K562 (cell line): ENCODE data around the gene RESP18. TPM values are rescaled to one million over a fixed set of nuclear protein-coding genes. Genes with fewer than 3 reads are reported as not detected.

Experiments
- ETS2 ChIP-seq: IDR thresholded peaks from 2 replicates; pipeline ENCODE4 v1.6.1; 2016; ENCODE audit warnings: borderline replicate concordance, missing genetic modification characterization, mild to moderate bottlenecking, moderate library complexity, missing compliant biosample characterization; ENCODE audit not compliant: poor library complexity, severe bottlenecking
- MIER1 ChIP-seq: fragments of 450-650 bp; IDR thresholded peaks from 2 replicates; pipeline ENCODE4 v1.6.1; 2016; ENCODE audit warnings: antibody characterized with exemption, mild to moderate bottlenecking, low read depth
- NFYB ChIP-seq: IDR thresholded peaks from 2 replicates; pipeline ENCODE4 v1.6.1; 2011; ENCODE audit warnings: mild to moderate bottlenecking, moderate library complexity; ENCODE audit not compliant: insufficient read length; ENCODE audit errors: extremely low read depth
- PHF20 ChIP-seq: fragments of 450-650 bp; IDR thresholded peaks from 2 replicates; pipeline ENCODE4 v1.6.1; 2018; ENCODE audit not compliant: partially characterized antibody
- PRDM10 ChIP-seq: fragments of 450-650 bp; IDR thresholded peaks from 2 replicates; pipeline ENCODE4 v1.6.1; 2018; ENCODE audit not compliant: partially characterized antibody
- RFX5 ChIP-seq: IDR thresholded peaks from 2 replicates; pipeline ENCODE4 v1.6.1; 2011; ENCODE audit warnings: low read depth, mild to moderate bottlenecking, improper control_type of control experiment, low read length
- ZNF197 ChIP-seq: fragments of 200-800 bp; sonication (Bioruptor generic); IDR thresholded peaks from 2 replicates; pipeline ENCODE4 v1.6.1; 2016; ENCODE audit warnings: low read depth, missing genetic modification characterization, missing compliant biosample characterization
- ZNF41 ChIP-seq: fragments of 250-450 bp; sonication (Bioruptor Pico); conservative IDR thresholded peaks from 2 replicates; pipeline ENCODE4 v1.4.0; 2020; ENCODE audit warnings: mild to moderate bottlenecking
- ZNF518B ChIP-seq: fragments of 250-450 bp; sonication (Bioruptor Pico); IDR thresholded peaks from 2 replicates; pipeline ENCODE4 v1.5.0; 2021; ENCODE audit warnings: mild to moderate bottlenecking, moderate library complexity
- ZNF740 ChIP-seq, 3 experiments: fragments of 200-800 bp in 1 of 3; sonication (Bioruptor generic) in 1 of 3; sonication (generic) in 1 of 3; formaldehyde crosslinking in 1 of 3; IDR thresholded peaks; 2 replicates each; pipeline versions ENCODE4 v1.6.1 to v1.8.0; 2016 to 2022; ENCODE audit warnings: mild to moderate bottlenecking in 2 of 3, missing compliant biosample characterization in 2 of 3, missing genetic modification characterization in 2 of 3, missing genetic modification reagents in 1 of 3
- polyA plus RNA-seq, 8 experiments: library from polyadenylated mRNA; depleted of rRNA in 4 of 8; stranded (reverse) in 5 of 8; unstranded in 3 of 8; fragments of >200 nt; fragmentation: Nextera tagmentation in 2 of 8; fragmentation: Illumina TruSeq in 1 of 8; extraction: Ambion mirVana in 2 of 8; extraction: Trizol in 1 of 8; gene quantifications; 2 replicates each; pipeline versions ENCODE4 v1.2.1 to v1.2.3, GENCODE V29; 2011 to 2014; ENCODE audit warnings: inconsistent platforms in 1 of 8, missing spikeins in 1 of 8
- total RNA-seq, 7 experiments: library from RNA; depleted of rRNA in 6 of 7; stranded (reverse); fragments of >200 nt in 6 of 7; fragmentation: Illumina TruSeq in 2 of 7; extraction: Trizol in 2 of 7; gene quantifications; 2 replicates each; pipeline versions ENCODE4 v1.2.1 to v1.2.3, GENCODE V29; 2011 to 2021; ENCODE audit warnings: low replicate concordance in 1 of 7
- TF ChIP-seq, protein P1 (sequence below): sonication (generic); formaldehyde crosslinking; IDR thresholded peaks from 2 replicates; pipeline ENCODE4 v1.8.0; 2023; ENCODE audit warnings: missing genetic modification reagents, mild to moderate bottlenecking, borderline replicate concordance

RESP18 gene
- total and polyA plus RNA-seq, 9 of the 15 experiments (the other 6 are each of a cell fraction or from before 2014, with no cell fraction given): not detected

DNA sequence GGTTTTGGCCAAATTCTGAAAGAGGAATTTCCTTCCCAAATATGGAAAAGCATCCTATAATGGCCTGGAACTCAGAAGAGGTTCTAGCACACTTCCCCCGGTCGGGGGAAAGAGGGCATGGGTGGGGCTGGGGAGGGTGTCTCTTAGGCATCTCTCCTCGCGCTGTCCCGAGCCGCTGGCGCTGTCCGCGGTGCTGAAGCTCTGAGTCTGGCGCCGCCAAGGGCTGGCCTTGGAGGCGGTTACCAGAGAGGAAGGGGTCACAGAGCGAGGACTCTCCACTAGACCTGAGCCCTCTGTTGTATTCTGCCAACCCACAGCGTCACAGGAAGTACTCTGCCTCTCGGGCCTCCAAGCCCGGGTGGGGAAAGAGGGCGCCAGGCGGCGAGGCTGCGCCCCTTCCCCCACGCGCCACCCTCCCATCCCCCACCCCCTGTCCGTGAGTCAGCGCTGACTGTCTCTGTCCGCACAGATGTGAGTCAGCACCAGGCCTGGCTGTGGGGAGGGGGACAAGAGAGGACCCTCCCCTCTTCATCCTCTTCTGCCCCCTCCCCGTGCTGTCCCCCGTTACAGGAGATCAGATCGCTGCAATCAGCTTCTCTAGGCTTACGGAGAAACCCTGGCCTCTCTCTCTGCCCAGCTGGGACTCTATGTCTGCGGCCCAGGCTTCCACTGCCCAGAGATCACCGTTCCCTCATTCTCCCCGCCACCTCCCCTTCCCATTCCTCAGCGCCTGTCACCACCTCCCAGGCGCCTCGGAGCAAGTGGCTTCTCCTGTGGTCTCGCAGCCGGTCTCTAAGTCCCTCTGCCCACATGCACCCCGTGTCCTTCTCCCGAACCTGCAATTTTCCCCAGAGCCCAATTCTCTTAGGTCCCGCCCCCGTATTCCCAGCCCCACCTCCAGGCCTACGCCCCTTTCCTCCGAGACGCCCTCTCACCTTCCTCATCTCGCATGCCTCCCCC, 24.1 kb downstream of the RESP18 start (continued):
- TF ChIP-seq, protein P1, sequence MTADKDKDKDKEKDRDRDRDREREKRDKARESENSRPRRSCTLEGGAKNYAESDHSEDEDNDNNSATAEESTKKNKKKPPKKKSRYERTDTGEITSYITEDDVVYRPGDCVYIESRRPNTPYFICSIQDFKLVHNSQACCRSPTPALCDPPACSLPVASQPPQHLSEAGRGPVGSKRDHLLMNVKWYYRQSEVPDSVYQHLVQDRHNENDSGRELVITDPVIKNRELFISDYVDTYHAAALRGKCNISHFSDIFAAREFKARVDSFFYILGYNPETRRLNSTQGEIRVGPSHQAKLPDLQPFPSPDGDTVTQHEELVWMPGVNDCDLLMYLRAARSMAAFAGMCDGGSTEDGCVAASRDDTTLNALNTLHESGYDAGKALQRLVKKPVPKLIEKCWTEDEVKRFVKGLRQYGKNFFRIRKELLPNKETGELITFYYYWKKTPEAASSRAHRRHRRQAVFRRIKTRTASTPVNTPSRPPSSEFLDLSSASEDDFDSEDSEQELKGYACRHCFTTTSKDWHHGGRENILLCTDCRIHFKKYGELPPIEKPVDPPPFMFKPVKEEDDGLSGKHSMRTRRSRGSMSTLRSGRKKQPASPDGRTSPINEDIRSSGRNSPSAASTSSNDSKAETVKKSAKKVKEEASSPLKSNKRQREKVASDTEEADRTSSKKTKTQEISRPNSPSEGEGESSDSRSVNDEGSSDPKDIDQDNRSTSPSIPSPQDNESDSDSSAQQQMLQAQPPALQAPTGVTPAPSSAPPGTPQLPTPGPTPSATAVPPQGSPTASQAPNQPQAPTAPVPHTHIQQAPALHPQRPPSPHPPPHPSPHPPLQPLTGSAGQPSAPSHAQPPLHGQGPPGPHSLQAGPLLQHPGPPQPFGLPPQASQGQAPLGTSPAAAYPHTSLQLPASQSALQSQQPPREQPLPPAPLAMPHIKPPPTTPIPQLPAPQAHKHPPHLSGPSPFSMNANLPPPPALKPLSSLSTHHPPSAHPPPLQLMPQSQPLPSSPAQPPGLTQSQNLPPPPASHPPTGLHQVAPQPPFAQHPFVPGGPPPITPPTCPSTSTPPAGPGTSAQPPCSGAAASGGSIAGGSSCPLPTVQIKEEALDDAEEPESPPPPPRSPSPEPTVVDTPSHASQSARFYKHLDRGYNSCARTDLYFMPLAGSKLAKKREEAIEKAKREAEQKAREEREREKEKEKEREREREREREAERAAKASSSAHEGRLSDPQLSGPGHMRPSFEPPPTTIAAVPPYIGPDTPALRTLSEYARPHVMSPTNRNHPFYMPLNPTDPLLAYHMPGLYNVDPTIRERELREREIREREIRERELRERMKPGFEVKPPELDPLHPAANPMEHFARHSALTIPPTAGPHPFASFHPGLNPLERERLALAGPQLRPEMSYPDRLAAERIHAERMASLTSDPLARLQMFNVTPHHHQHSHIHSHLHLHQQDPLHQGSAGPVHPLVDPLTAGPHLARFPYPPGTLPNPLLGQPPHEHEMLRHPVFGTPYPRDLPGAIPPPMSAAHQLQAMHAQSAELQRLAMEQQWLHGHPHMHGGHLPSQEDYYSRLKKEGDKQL (CRISPR knock-in tag): no peak
- TF ChIP-seq RFX5 (no peak), ZNF41 (CRISPR knock-in tag) (no peak), ZNF518B (no peak), MIER1 (peak; percentile 98), NFYB (no peak), PHF20 (no peak), PRDM10 (no peak), ZNF197 (CRISPR knock-in tag) (no peak), ZNF740 (CRISPR knock-in tag; IDR thresholded peaks at IDR 0.05) (no peak), ZNF740 (tag; IDR thresholded peaks at IDR 0.05) (no peak), ETS2 (tag) (no peak)
